Stimulated activated CD4-positive, alpha-beta T cell treated with anti-CD3 and anti-CD28 coated beads, Interleukin-1b, Interleukin-23, amount 100 ng/mL, for 4 hours (primary cell): ENCODE measurements around the gene GLI1.

Experiments used
- DNase-seq, 2 donors: peaks; one replicate each; pipeline ENCODE4 v3.0.0-alpha.2; 2020; ENCODE audit warnings: low read depth in 2 of 2

Gene GLI1

GRCh38 chr12:57460841-57461275 lies 1.3 kb downstream of the GLI1 start:
- no peak for DNase-seq

GRCh38 chr12:57461276-57461916 lies 1.8 kb downstream of the GLI1 start:
- no peak for DNase-seq

DNA sequence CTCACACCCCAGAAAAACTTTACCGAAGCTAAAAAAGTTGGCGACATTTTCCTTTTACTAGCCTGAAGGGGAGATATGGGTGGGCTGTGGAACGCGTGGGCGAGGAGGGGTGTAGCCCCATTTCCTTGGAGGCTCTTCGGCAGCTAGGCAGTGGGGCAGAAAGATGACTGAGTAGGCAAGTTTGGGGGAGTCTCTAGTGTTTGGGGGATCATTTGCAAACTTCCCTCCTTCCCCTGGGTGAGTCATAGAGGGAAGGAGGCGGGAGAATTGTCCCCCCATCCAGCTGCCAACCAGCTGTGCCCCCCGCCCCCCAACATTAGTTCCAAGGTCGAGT lies 2.3 kb downstream of the GLI1 start:
- DNase-seq: no peak

DNA sequence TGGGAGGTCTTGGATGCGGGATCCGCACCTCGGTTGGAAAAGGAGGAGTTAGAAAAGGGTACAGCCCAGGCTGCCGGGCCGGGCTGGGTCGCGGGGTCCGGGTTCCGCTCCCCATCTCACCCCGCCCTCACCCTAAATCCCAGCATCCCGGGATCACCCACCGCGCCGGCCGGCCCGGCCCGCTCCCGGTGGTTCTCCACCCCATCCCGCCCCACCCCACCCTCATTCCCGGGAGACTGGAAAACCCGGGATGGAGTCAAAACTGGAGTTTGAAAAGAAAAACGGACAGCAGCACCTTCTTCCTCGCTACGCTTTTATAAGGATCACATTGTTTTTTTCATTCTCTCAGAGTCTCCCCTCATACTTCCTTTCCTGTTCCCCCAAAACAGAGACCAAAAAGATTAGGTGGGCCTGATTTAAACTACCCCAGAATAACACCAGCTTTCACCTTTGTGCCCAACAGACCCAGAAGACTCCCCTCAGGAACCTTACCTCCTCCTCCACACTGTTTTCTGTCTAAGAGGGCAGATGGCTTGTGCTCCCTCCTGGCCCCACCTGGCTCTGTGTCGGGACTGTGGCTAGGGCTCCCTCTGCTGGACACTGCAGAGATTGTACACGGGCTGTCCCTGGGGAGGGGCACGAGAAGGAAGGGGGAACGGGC lies 2.8 kb downstream of the GLI1 start:
- DNase-seq: peak; percentile 81 to 86

DNA sequence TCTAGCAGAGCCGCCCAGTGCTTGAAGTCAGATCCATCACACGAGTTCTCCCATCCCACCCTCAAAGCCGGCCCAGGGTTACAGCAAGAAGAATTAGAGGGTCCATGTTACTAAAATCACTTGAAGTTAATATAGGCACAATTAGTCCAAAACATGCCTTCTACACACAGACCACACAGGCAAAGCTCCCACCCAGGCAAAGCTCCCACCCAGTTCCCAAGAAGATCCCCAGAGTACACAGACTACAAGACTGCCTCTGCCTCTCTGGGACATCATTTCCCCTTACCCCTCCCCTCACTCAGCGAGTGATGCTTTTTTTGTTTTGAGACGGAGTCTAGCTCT lies 3.3 kb downstream of the GLI1 start:
- DNase-seq: no peak

- DNase-seq: no peak
Observed at GRCh38 chr12:57464569-57464968, 5.0 kb downstream of the GLI1 start.

DNA sequence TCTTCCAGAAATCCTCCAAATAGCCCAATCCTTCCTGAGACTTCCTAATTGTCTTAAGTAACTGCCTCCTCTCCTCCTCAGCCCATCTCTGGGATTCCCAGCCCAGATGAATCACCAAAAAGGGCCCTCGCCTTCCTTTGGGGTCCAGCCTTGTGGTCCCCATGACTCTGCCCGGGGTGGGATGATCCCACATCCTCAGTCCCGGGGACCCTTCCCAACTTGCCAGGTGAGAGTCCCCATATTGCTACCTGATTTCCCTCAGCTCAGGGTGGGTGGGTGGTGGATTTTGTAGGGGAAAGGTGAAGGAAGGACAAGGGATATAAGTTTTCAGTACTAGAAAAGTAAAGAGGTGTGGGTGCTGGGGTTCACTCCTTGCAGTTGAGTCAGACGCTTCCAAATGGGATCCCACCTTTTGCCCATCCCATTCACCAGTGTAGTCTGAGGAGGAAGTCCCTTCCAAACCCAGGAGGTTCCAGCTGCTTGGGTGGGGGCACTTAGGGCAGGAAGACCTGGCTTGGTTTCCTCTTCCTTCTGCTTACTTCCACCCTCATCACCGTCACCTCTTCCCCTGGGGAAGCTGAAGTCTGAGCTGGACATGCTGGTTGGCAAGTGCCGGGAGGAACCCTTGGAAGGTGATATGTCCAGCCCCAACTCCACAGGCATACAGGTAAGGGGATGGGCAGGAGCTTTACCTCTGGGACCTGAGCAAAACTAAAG lies 5.6 kb downstream of the GLI1 start:
- no peak for DNase-seq

GRCh38 chr12:57465747-57466505 lies 6.3 kb downstream of the GLI1 start:
- no peak for DNase-seq

DNA sequence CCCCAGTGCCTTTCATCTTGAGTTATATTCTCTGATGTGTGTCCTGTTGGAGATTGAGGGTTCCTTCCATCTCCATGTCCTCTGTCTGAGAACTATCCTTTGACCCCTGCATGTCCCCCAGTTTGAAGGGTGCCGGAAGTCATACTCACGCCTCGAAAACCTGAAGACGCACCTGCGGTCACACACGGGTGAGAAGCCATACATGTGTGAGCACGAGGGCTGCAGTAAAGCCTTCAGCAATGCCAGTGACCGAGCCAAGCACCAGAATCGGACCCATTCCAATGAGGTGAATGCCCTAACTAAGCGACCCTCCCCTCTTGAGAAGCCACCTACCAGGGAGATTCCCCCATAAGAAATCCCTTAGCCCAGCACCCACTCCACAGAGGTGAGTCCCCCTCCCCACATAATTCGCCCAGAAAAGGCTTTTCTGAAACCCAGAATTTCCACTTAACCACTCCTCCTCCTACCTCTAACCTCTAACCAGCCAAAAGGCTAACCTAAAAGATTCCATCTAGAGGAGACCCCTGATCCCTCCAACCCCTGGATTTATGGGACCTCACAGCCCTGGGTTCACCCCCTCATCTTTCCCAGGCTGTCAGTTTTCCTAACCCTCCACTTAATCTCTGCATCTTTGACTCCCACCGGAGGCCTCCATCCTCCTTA lies 7.8 kb downstream of the GLI1 start:
- no peak for DNase-seq

DNA sequence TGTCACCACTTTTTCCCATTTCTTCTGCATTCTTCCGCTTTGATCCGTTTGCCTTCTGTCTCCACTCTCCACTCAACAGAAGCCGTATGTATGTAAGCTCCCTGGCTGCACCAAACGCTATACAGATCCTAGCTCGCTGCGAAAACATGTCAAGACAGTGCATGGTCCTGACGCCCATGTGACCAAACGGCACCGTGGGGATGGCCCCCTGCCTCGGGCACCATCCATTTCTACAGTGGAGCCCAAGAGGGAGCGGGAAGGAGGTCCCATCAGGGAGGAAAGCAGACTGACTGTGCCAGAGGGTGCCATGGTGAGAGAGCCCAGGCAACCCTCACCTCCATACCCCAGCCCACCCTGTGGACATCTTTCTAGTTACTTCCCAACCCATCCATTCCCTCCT lies 8.3 kb downstream of the GLI1 start:
- DNase-seq: no peak

GRCh38 chr12:57469296-57470164 lies 9.9 kb downstream of the GLI1 start:
- DNase-seq: no peak

DNA sequence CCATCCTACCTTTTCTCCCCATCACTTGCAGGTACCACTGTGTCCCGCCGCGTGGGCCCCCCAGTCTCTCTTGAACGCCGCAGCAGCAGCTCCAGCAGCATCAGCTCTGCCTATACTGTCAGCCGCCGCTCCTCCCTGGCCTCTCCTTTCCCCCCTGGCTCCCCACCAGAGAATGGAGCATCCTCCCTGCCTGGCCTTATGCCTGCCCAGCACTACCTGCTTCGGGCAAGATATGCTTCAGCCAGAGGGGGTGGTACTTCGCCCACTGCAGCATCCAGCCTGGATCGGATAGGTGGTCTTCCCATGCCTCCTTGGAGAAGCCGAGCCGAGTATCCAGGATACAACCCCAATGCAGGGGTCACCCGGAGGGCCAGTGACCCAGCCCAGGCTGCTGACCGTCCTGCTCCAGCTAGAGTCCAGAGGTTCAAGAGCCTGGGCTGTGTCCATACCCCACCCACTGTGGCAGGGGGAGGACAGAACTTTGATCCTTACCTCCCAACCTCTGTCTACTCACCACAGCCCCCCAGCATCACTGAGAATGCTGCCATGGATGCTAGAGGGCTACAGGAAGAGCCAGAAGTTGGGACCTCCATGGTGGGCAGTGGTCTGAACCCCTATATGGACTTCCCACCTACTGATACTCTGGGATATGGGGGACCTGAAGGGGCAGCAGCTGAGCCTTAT lies 10.8 kb downstream of the GLI1 start:
- no peak for DNase-seq

- DNase-seq: no peak
Observed at GRCh38 chr12:57470970-57471656, 11.5 kb downstream of the GLI1 start.

- no peak for DNase-seq
Observed at GRCh38 chr12:57471661-57472060, 12.1 kb downstream of the GLI1 start.

DNA sequence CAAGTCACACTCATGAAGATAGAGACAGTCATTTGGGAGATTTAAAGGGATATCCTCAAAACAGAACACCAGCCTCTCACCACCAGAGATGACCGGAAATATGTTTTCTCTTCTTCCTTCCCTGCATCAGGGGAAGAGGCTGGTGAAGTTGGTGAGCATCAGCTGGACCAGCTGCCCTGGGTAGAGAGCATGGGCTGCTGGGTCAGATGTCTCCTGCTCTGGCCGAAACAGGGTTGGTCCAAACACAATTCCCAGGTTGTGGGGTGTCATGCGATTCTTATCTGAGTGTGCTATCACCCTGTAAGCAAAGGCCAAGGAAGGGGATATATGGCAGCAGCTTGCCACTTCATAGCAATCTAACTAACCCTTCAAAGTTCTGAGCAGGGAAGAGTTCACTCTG lies 12.8 kb downstream of the GLI1 start:
- no peak for DNase-seq

DNA sequence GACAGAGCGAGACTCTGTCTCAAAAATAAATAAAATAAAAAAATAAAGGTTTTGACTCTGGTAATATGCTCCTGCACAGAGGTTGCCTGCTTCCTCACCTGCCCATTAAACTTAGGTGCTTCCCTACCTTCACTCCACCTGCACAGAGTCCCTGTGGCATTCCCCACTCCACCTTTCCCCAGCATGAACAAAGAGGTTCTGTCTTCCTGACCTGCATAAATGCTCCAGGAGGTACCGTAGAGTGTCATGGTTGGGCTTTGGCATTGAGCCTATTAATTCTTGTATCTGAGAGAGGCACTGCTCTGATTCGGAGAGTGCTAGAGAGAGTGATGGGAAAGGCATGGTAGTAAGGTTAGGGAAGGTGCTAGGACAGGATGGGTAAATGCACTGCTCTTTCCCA lies 13.8 kb downstream of the GLI1 start:
- DNase-seq: no peak

DNA sequence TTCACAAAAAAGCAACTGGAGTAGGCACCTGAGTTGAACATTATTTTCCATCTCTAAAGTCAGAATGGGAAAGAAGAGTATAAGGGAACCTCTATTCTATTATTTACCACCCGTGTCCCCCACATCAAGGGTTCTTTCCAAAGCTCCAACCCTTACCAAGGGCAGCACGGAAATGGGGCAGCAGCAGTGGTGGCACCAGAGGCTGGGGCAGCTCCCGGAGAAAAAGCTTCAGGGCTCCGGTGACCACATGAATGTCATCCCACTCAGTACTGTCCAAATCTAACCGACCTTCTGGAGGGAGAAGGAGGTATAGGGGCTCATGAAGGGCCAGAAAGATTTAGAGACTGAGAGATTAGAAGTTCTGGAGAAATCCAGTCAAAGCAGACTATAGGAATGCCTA lies 14.3 kb downstream of the GLI1 start:
- no peak for DNase-seq

- no peak for DNase-seq
Observed at GRCh38 chr12:57474430-57474829, 14.8 kb downstream of the GLI1 start.

GRCh38 chr12:57474862-57475261 lies 15.3 kb downstream of the GLI1 start:
- DNase-seq: no peak
